ENCODE measurements around the gene UGT1A6. TPM values are rescaled to one million over a fixed set of nuclear protein-coding genes. Genes with fewer than 3 reads are reported as not detected.
A peak's percentile ranks its signal among the peaks of the same experiment; 100 is the strongest.

Gene UGT1A6
- total and polyA plus RNA-seq, 2 of the 13 experiments (the other 11 are each of a cell fraction or from before 2014, with no cell fraction given): 0.25 TPM; not detected in 1

GRCh38 chr2:233760043-233760442, 67.4 kb downstream of the UGT1A6 start, which contains the start of gene UGT1A1 (continued):
- TF ChIP-seq HNF1A (IDR thresholded peaks at IDR 0.05; ENCODE audit: low read depth) (peak; percentile 79), HNF1A (CRISPR knock-in tag; IDR thresholded peaks at IDR 0.05; ENCODE audit: borderline replicate concordance) (no peak), CBFB (CRISPR knock-in tag; IDR thresholded peaks at IDR 0.05) (no peak), ZNF564 (CRISPR knock-in tag; IDR thresholded peaks at IDR 0.05) (peak; percentile 44; the same call in 1 of the 2 replicates), GLI4 (CRISPR knock-in tag; IDR thresholded peaks at IDR 0.05; ENCODE audit: borderline replicate concordance) (no peak), ZNF232 (CRISPR knock-in tag; IDR thresholded peaks at IDR 0.05; ENCODE audit: borderline replicate concordance) (no peak), RAD51 (IDR thresholded peaks at IDR 0.05; ENCODE audit: borderline replicate concordance) (peak; percentile 93), ZFX (CRISPR knock-in tag; IDR thresholded peaks at IDR 0.05; ENCODE audit: low read depth) (no peak), ZBTB20 (CRISPR knock-in tag; IDR thresholded peaks at IDR 0.05; ENCODE audit: borderline replicate concordance, low read depth) (peak; percentile 34; the same call in 1 of the 2 replicates), CBX2 (IDR thresholded peaks at IDR 0.05; ENCODE audit: low read depth, low read length) (no peak), CBX2 (CRISPR knock-in tag; IDR thresholded peaks at IDR 0.05; ENCODE audit: low read depth) (no peak), ZNF382 (CRISPR knock-in tag; IDR thresholded peaks at IDR 0.05; ENCODE audit: borderline replicate concordance) (no peak), ZNF629 (CRISPR knock-in tag; conservative IDR thresholded peaks at IDR 0.05) (no peak), ZNF281 (CRISPR knock-in tag; IDR thresholded peaks at IDR 0.05; ENCODE audit: borderline replicate concordance) (no peak), BRF2 (CRISPR knock-in tag; IDR thresholded peaks at IDR 0.05) (no peak), ATAD3A (CRISPR knock-in tag; IDR thresholded peaks at IDR 0.05) (no peak), ZNF256 (CRISPR knock-in tag; conservative IDR thresholded peaks at IDR 0.05) (no peak), NCOR1 (IDR thresholded peaks at IDR 0.05; ENCODE audit: borderline replicate concordance, low read length) (peak; percentile 25; the same call in 1 of the 2 replicates), MEF2D (CRISPR knock-in tag; IDR thresholded peaks at IDR 0.05) (0 out of 2 replicates have a peak, but pooled peaks have one; percentile 21), RBM22 (optimal IDR thresholded peaks at IDR 0.05; ENCODE audit: low read length) (no peak), ZNF296 (CRISPR knock-in tag; conservative IDR thresholded peaks at IDR 0.05) (no peak)
- TF ChIP-seq, protein P1, sequence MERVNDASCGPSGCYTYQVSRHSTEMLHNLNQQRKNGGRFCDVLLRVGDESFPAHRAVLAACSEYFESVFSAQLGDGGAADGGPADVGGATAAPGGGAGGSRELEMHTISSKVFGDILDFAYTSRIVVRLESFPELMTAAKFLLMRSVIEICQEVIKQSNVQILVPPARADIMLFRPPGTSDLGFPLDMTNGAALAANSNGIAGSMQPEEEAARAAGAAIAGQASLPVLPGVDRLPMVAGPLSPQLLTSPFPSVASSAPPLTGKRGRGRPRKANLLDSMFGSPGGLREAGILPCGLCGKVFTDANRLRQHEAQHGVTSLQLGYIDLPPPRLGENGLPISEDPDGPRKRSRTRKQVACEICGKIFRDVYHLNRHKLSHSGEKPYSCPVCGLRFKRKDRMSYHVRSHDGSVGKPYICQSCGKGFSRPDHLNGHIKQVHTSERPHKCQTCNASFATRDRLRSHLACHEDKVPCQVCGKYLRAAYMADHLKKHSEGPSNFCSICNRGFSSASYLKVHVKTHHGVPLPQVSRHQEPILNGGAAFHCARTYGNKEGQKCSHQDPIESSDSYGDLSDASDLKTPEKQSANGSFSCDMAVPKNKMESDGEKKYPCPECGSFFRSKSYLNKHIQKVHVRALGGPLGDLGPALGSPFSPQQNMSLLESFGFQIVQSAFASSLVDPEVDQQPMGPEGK (CRISPR knock-in tag; IDR thresholded peaks at IDR 0.05): no peak

Data from HepG2 (cell line).